Astrocyte of the spinal cord (primary cell): Measurements from ENCODE around the gene BOLL.
A peak's percentile ranks its signal among the peaks of the same experiment; 100 is the strongest.
"Not testable (repeated sequence)": the region's sequence is repeated elsewhere in the genome, so short reads cannot be mapped to it uniquely, and the experiment has no call there.

ENCODE experiments used
- DNase-seq: peaks from one replicate; pipeline ENCODE4 v3.0.0; 2011; ENCODE audit warnings: low read depth, low spot score
- H3K4me3 ChIP-seq: 2 replicates; pipeline ENCODE4 v1.5.1; 2011; ENCODE audit warnings: low read depth, mild to moderate bottlenecking, low read length, moderate library complexity
- in situ Hi-C: cut with HindIII; loops from 2 replicates; pipeline ENCODE4 v1.10.0; 2017; ENCODE audit warnings: low sequenced_read_pairs
- TF ChIP-seq, protein P1 (sequence below): IDR thresholded peaks from 2 replicates; pipeline ENCODE4 v1.5.1; 2012; ENCODE audit warnings: low read depth, mild to moderate bottlenecking, low read length, inconsistent platforms

Gene BOLL

DNA sequence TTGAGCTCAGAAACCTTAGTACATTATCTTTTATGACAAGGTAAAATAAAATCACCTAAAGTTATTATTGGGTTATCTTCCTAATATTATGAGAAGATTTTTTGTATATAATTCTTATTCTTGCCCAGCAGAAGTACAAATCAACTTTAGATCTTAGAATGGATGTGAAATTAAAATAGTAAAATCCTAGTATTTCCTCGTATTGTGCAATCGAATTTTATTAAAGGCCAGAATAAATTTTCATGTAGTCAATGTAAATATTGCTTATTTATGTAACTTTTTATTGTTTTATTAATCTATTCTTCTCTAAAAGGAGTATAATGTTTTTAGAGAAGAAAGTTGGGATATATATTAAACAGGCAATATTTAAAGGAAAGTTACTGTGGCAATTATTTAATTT, 67.3 kb downstream of the BOLL start:
- in situ Hi-C loops = no loop called here
- H3K4me3 ChIP-seq = no peak overlapping the region
- DNase-seq = no peak
- TF ChIP-seq, protein P1, sequence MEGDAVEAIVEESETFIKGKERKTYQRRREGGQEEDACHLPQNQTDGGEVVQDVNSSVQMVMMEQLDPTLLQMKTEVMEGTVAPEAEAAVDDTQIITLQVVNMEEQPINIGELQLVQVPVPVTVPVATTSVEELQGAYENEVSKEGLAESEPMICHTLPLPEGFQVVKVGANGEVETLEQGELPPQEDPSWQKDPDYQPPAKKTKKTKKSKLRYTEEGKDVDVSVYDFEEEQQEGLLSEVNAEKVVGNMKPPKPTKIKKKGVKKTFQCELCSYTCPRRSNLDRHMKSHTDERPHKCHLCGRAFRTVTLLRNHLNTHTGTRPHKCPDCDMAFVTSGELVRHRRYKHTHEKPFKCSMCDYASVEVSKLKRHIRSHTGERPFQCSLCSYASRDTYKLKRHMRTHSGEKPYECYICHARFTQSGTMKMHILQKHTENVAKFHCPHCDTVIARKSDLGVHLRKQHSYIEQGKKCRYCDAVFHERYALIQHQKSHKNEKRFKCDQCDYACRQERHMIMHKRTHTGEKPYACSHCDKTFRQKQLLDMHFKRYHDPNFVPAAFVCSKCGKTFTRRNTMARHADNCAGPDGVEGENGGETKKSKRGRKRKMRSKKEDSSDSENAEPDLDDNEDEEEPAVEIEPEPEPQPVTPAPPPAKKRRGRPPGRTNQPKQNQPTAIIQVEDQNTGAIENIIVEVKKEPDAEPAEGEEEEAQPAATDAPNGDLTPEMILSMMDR = no peak

DNA sequence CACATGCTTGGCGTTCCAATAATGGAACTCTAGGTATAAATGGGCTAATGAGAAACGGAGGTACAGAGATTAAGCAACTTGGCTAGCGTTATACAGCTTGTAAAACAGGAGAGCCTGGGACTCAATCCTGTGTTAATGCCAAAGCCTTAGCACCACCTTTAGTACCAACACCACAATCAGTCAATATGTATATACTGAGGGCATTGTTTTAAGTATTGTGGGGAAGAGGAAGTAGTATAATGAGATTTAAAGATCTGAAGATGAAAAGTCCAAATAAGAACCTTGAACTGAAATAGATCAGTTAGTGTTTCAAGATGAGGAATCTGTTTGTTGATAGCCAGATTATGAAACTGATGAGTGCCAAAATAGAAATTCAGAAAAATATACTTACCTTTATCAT, 71.8 kb downstream of the BOLL start:
- TF ChIP-seq, protein P1 = no peak
- in situ Hi-C loops = no loop called here
- DNase-seq = no peak
- no peak overlapping the region for H3K4me3 ChIP-seq

DNA sequence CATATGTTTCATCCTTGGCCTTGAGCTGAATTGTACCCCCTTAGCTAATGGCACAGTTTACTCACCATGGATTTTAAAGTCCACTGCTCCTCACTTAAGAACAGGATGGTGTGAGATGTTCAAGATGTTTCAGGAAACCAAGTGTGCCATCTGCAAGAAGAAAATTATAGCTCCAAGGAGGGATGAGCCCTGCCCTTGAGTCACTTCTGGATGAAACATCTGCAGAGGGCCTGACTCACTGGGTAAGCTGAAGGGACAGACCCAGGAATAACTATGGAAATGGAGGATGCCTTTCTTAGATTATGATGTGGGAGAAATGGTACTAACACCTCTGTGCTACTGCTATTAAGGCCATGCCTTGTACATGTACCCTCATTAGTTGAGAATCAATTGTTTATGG, 73.5 kb downstream of the BOLL start:
- no peak for DNase-seq

DNA sequence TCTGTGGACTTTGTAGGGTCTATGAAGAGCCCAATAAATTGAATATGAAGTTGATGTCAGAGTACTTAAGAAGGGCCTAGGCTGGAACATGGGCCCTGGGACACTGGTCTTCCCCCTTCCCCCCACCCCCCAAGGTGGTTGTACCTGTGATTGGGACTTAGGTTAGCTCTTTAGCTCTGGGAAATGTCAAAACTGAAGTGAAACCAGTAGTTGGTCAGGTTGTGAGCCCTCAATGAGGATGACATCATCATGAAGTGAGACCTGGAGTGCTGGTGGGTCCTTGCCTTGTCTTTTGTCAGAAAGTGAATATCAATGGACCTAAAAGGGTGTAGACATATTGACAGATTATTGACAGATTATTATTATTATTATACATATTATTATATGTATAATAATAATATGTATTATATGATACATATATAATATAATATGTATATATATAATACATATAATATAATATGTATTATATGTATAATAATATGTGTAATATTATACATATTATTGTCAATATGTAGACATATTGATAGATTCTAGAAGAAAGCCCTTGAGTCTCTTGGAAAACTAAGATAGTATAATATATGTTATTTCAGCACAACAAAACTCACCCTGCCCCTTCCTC, 74.6 kb downstream of the BOLL start:
- no peak overlapping the region for H3K4me3 ChIP-seq
- in situ Hi-C loops = no loop called here
- TF ChIP-seq, protein P1 = no peak
- no peak for DNase-seq

More for the DNA sequence above, 73.5 kb downstream of the BOLL start:
- in situ Hi-C loops = no loop called here
- no peak overlapping the region for H3K4me3 ChIP-seq
- TF ChIP-seq, protein P1 = no peak

DNA sequence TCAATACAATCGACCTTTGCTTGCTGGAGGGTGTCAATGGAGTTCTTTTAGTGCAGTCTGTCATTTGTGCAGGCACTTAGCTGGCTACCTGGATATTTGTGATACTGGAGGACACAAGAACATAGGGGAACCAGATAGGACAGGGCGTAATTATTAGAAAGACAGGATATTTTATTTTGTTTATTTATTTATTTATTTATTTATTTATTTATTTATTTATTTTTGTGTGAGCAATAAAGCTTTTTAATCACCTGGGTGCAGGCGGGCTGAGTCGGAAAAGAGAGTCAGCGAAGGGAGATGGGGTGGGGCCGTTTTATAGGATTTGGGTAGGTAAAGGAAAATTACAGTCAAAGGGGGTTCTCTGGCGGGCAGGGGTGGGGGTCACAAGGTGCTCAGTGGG, 76.0 kb downstream of the BOLL start:
- in situ Hi-C loops, DNase-seq, H3K4me3 ChIP-seq: not testable (repeated sequence)

DNA sequence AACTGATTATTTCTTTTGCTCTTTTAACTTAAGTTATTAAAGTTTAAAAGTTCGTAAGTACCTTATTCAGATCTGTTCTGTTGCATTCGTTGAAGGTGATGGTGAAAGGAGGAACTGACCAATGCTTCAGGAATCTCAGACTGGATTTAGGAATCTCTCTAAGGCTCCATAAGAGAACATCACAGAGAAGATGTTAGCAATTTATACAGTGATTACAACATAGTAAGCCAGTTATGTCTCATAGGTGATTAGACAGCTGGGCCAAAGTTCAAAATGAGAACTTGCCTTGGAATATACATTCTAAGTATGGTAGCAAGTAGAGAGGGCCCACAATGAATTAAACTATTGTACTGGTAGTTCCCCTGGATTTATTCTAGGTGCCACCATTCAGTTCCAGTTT, 76.8 kb downstream of the BOLL start:
- in situ Hi-C loops = no loop called here
- peak; percentile 37 for DNase-seq
- no peak overlapping the region for H3K4me3 ChIP-seq

More for the DNA sequence above, 76.8 kb downstream of the BOLL start:
- TF ChIP-seq, protein P1 = no peak
